ENCODE measurements around the gene PSMC3IP. TPM values are rescaled to one million over a fixed set of nuclear protein-coding genes. Genes with fewer than 3 reads are reported as not detected.
A peak's percentile ranks its signal among the peaks of the same experiment; 100 is the strongest.

The PSMC3IP gene
- total RNA-seq, 6 donors from 2014 or later: 1.9 to 6.8 (median 3.8) TPM; not detected in 1

GRCh38 chr17:42578282-42578869 is 847 bp upstream of the PSMC3IP start:
- ATAC-seq (ENCODE audit: low FRiP score in 2 of 2) (peak; percentile 84 to 90), DNase-seq (peak in 1 of 2 donors; percentile 75)
- H3K27me3 ChIP-seq: no peaks in the 10 kb centered on the region
- peak overlapping the region; percentile 27 to 71 (median 62) for H3K4me3 ChIP-seq
- WGBS, 2 donors: 0 to 1% methylated on average over 19 to 20 of the region's 20 CpGs
- H3K27ac ChIP-seq: peak overlapping the region; percentile 85 to 91 (median 88)
- TF ChIP-seq CTCF (IDR thresholded peaks at IDR 0.05) (peak; percentile 48 to 78 (median 68)), EP300 (IDR thresholded peaks at IDR 0.05) (no peak)
- peaks cover 31 to 62% (median 47%) of the 10 kb centered on the region in 4 donors for H3K36me3 ChIP-seq
- no peaks in the 10 kb centered on the region for H3K9me3 ChIP-seq
- peaks cover 16 to 23% (median 18%) of the 10 kb centered on the region in 4 donors for H3K4me1 ChIP-seq

GRCh38 chr17:42577140-42577531 is 393 bp downstream of the PSMC3IP start:
- Histone ChIP-seq H3K36me3 (peaks cover 31 to 62% (median 47%) of the 10 kb centered on the region in 4 donors), H3K4me3 (peak overlapping the region; percentile 39 to 71 (median 62)), H3K4me1 (peaks cover 16 to 30% (median 19%) of the 10 kb centered on the region in 4 donors), H3K27me3 (no peaks in the 10 kb centered on the region), H3K9me3 (no peaks in the 10 kb centered on the region), H3K27ac (peak overlapping the region; percentile 85 to 91 (median 88))
- DNase-seq (no peak), ATAC-seq (ENCODE audit: low FRiP score in 2 of 2) (peak in 1 of 2 donors; percentile 3)
- TF ChIP-seq EP300 (IDR thresholded peaks at IDR 0.05) (no peak), POLR2A (IDR thresholded peaks at IDR 0.05) (no peak), POLR2AphosphoS5 (IDR thresholded peaks at IDR 0.05) (no peak), CTCF (IDR thresholded peaks at IDR 0.05) (no peak)
- 7% methylated on average over 10 to 18 of the region's 18 CpGs for WGBS, 2 donors

- Histone ChIP-seq H3K9me3 (no peaks in the 10 kb centered on the region), H3K27me3 (no peaks in the 10 kb centered on the region), H3K27ac (no peak overlapping the region), H3K4me3 (no peak overlapping the region), H3K36me3 (peaks cover 44 to 64% (median 55%) of the 10 kb centered on the region in 4 donors), H3K4me1 (peaks cover 21 to 41% (median 29%) of the 10 kb centered on the region in 4 donors)
- no peak for TF ChIP-seq POLR2AphosphoS5 (IDR thresholded peaks at IDR 0.05)
- no peak for TF ChIP-seq CTCF (IDR thresholded peaks at IDR 0.05)
- TF ChIP-seq POLR2A (IDR thresholded peaks at IDR 0.05): no peak
- no peak for TF ChIP-seq EP300 (IDR thresholded peaks at IDR 0.05)
- 71 to 75% methylated on average over 3 of the region's 3 CpGs for WGBS, 2 donors
- DNase-seq (no peak), ATAC-seq (ENCODE audit: low FRiP score in 2 of 2) (no peak)
These were observed 3.1 kb downstream of the PSMC3IP start for GRCh38 chr17:42574463-42574862.

DNA sequence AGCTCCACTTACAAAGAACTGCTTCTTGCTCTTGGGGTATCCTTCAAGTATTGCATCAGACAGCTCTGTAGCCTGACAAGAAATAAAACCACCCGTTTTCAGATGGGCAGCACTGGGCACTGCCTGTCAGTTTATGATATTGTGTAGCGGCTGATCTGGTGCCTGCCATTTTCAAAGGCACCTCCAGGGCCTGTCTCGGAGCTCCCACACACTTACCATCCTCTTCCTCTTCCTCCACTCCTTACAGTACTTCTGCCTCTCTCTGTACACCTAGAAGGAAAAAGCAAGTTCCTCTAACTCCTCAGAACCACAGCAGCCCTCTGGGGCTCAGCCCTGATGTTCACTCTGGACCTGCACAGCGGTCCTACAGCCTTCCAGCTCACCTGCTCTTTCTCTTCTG is 4.4 kb downstream of the PSMC3IP start:
- Histone ChIP-seq H3K27ac (no peak overlapping the region), H3K27me3 (no peaks in the 10 kb centered on the region), H3K9me3 (no peaks in the 10 kb centered on the region), H3K4me1 (peaks cover 22 to 41% (median 32%) of the 10 kb centered on the region in 4 donors), H3K36me3 (peaks cover 44 to 72% (median 66%) of the 10 kb centered on the region in 4 donors), H3K4me3 (no peak overlapping the region)
- ATAC-seq (ENCODE audit: low FRiP score in 2 of 2): no peak
- no peak for DNase-seq
- TF ChIP-seq EP300 (IDR thresholded peaks at IDR 0.05) (no peak), POLR2AphosphoS5 (IDR thresholded peaks at IDR 0.05) (no peak), CTCF (IDR thresholded peaks at IDR 0.05) (no peak), POLR2A (IDR thresholded peaks at IDR 0.05) (no peak)
- 78% methylated on average over 4 of the region's 4 CpGs for WGBS, 2 donors

Data from upper lobe of left lung (tissue), 6 donors.